Spleen (tissue), 7 donors: ENCODE measurements around the gene SPAG17.

Source experiments
- POLR2A ChIP-seq, 3 donors: fragments of 450-650 bp; IDR thresholded peaks; one replicate each; pipeline ENCODE4 v1.5.1; 2017; ENCODE audit warnings: antibody characterized with exemption in 3 of 3, mild to moderate bottlenecking in 1 of 3
- TF ChIP-seq, protein P1 (sequence below), 11 experiments: fragments of 200-600 bp in 7 of 11; fragments of 450-650 bp in 4 of 11; sonication (generic) in 4 of 11; IDR thresholded peaks in 8 of 11; conservative IDR thresholded peaks in 3 of 11; 1 replicate in 7 of 11; 2 replicates in 4 of 11; pipeline versions ENCODE4 v1.4.0 to v1.8.0; 2016 to 2021; ENCODE audit warnings: antibody characterized with exemption in 11 of 11, inconsistent platforms in 4 of 11, mild to moderate bottlenecking in 1 of 11
- donor health status: DM: no; HTN: no; CAD: no; lungs with moderate emphysema.
- donor health status: DM: no; HTN: no; CAD: no.
- donor health status: DM: no; HTN: no; CAD: no.

DNA sequence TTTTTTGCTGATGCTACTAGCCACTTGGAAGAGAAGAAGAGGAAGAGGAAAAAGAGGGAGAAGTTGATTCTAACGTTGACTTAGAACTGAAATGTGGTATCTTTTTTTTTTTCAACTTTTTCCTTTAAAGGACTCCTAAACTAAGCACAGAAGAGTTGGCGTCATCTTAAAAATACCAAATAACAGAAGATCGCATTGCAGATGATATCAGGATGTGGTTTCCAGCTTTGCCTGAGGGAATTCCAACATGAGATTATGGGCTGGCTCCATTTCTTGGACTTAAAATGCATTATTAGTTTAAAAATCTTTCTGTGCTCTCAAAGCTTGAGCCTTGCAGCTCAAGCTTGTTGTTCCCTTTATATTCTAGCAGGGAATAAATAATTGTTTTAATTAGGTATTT lies 225.7 kb downstream of the SPAG17 start:
- TF ChIP-seq, protein P1, sequence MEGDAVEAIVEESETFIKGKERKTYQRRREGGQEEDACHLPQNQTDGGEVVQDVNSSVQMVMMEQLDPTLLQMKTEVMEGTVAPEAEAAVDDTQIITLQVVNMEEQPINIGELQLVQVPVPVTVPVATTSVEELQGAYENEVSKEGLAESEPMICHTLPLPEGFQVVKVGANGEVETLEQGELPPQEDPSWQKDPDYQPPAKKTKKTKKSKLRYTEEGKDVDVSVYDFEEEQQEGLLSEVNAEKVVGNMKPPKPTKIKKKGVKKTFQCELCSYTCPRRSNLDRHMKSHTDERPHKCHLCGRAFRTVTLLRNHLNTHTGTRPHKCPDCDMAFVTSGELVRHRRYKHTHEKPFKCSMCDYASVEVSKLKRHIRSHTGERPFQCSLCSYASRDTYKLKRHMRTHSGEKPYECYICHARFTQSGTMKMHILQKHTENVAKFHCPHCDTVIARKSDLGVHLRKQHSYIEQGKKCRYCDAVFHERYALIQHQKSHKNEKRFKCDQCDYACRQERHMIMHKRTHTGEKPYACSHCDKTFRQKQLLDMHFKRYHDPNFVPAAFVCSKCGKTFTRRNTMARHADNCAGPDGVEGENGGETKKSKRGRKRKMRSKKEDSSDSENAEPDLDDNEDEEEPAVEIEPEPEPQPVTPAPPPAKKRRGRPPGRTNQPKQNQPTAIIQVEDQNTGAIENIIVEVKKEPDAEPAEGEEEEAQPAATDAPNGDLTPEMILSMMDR (IDR thresholded peaks at IDR 0.05 in 8 of 11, conservative IDR thresholded peaks at IDR 0.05 in 3 of 11): no peak
- no peak for TF ChIP-seq POLR2A (IDR thresholded peaks at IDR 0.05)
